Measurements from ENCODE around the gene SSR2.

Gene SSR2

GRCh38 chr1:156020293-156021092 is at the start of gene SSR2:
SSR2 (minus strand) TSS chr1:156020951; CDS start chr1:156020167, 784 bp downstream.
- DNase-seq = peak; percentile 86

DNA sequence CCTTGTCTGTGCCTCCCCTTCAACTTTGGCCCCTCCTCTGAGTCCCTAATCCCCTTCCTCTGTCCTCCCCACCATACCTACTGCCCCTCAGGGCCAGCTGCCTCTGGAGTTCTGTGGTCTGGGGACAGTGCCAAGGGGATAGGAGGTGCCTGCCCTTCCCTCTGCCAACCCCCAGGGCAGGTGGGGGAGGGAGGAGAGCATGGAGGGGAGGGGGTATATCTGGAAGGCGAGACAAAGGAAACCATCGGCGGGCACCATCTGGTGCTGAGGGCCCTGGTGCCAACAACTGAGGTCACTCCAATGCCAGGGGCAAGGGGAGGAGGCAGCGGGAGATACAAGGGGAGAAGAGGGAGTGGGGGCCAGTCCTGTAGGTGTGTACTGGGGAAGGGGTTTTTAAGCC is 49.8 kb upstream of the SSR2 start:
- no peak for DNase-seq

GRCh38 chr1:156069490-156070455 is 49.0 kb upstream of the SSR2 start:
- no peak for DNase-seq

- DNase-seq = no peak
These were observed 46.5 kb upstream of the SSR2 start for GRCh38 chr1:156067262-156067661.

GRCh38 chr1:156065871-156066270 is 45.1 kb upstream of the SSR2 start:
- DNase-seq = no peak

- no peak for DNase-seq
These were observed 44.5 kb upstream of the SSR2 start for GRCh38 chr1:156065212-156065611.

DNA sequence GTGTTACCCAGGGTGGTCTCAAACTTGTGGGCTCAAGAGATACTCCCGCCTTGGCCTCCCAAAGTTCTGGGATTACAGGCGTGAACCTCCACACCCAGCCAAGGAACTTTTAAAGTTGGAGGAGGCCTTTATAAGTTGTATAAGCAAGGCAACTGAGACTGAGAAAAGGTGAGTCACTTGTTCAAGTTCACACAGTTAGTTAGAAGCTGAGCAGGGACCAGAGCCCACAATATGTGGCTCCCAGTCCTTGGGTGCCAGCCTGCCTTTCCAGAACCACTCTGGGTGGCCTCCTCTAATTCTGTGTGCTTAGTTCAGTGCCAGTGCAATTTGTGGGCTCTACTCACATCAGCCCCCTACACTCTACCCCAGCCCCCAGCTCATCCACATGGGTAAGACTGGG is 43.9 kb upstream of the SSR2 start:
- DNase-seq = no peak

GRCh38 chr1:156063997-156064285 is 43.2 kb upstream of the SSR2 start:
- DNase-seq = no peak

DNA sequence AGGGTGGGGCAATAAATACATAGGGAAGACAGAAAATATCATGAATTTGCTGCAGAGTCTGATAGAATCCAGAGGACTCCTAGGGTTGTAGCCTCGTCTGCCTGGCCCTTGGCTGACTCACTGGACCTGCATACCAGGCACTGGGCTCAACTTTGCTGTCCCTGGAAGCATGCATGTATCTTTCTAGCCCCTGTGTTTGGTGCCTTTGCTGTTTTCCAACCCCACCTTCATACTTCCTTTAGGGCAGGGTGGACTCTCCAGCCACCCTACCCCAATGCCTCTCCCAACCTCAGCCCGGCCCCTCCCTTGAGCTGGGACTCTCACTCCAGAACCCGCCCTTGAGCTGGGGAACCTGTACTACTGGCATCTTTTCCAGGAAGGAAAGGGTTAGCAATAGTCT is 41.4 kb upstream of the SSR2 start:
- no peak for DNase-seq

DNA sequence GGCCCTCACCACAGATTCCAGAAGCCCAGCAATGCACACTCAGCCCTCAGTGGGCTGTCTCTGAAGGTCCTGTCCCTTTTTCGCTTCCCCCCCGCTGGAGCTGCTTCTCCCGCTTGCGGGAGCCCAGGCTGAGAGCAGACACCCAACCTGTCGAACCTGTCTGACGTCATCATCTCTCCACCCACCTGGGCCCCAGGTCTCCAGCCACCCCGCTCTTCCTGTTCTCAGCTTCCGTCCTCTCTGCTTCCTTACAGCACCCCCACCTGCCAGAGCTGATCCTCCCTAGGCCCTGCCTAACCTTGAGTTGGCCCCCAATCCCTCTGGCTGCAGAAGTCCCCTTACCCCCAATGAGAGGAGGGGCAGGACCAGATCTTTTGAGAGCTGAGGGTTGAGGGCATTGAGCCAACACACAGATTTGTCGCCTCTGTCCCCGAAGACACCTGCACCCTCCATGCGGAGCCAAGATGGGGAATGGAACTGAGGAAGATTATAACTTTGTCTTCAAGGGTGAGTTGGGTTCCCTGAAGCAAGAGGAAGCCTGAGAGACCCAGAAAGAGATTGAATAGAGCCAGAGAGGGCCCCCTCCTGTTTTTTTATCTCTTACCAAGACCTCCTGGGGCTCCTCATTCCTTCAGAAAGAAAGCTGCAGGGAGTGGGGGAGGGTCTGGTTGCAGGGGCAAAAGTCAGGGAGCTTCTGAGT is 40.3 kb upstream of the SSR2 start, which contains the start of gene RAB25:
Gene RAB25, plus strand, starts transcription at position 224 of the 700 bp plus-strand sequence. Its CDS starts 241 bp downstream, at position 465.
- no peak for DNase-seq

DNA sequence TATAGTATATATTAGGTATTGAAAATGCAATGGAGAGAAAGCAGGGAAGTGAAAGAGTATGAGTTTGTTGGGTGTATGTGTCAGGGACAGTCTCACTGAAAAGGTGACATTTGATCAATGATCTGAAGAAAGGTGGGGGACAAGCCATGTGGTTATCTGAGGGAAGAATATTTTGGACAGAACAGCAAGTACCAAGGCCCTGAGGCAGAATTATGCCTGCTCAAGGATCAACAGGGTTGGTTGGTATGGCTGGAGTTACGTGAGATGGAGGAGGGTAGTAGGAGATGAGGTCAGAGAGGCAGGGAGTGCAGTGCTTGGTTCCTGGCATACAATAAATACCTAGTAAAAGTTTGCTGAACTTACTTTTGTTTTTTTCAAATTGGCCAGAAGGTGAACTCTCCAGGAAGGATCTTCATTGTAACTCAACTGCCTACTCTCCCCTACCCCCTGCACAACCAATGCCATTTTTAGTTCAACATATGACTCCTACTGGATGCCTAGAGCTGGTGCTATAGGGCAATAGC is 35.6 kb upstream of the SSR2 start:
- DNase-seq = no peak

DNA sequence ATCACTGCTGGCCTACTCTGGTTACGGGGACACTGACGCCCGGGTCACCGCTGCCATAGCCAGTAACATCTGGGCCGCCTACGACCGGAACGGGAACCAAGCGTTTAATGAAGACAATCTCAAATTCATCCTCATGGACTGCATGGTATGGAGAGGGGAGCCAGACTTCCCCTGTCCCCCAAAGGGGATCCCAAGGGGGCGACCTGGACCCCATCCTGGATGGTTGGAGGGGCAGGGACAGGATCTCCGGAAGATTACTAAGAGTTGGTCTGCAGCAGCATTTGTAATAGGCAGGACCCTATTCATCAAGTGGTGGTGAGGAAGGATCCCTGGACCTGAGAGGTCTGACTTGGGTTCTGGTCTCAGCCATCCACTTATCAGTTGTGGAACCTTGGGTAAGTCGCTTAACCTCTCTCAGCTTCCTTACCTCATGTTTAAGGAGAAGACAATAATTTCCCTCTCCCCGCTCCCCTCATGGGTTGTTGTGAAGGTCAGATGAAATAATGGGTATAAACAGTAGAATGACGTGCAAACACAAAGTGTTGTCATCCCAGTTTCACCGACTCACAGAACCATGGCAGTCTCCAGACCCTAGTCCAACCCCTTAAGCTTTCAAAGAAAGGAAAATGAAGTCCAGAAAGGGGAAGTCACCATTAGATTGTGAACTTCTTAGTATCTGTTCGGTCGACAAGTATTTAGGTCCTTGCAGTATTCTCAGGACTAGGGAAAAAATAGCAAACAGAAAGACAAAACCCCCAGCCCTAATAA is 34.7 kb upstream of the SSR2 start:
- no peak for DNase-seq

GRCh38 chr1:156054500-156055280 is 33.9 kb upstream of the SSR2 start, which contains the start of gene LAMTOR2:
LAMTOR2 (plus strand) TSS chr1:156054782; CDS start chr1:156054890, 108 bp downstream.
- DNase-seq = peak; percentile 97

DNA sequence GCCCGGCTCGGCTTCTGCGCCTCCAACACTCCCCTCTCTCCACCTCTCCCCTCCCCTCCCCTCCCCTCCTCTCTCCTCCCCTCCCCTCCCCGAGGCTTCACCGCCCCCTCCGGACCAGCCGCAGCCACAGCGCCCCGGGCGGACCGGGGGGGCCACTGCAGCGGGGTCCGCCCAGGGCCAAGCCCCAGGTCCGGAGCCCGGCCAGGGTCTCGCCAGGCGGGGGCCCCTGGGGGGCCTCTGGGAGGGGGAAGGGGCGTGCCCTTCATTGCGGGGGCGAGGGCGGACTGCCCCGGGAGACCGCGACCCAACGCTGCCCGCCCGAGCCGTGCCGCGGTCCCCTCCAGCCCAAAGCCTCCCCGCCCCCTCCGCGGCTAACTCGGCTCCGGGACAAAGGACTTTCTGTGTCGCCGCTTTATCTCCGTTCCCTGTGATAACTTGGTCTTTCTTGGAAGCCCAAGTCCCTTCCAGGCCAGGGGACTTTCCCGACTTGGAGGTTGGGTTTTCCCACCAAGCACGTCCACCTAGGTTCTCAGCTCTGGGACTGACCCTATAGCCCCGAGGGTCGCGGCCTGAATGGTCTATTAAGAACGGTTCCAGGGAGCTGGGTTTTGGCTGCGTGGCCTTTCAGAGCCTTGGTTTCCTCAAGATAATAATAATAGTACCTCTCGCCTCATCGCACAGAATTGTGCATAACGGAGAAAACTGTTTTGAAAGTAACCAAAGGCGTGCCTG is 33.2 kb upstream of the SSR2 start, which contains the start of gene UBQLN4:
Gene UBQLN4, minus strand, starts transcription at position 31 of the 732 bp plus-strand sequence. CDS start 97 bp downstream, outside the sequence.
- DNase-seq = peak; percentile 85

DNA sequence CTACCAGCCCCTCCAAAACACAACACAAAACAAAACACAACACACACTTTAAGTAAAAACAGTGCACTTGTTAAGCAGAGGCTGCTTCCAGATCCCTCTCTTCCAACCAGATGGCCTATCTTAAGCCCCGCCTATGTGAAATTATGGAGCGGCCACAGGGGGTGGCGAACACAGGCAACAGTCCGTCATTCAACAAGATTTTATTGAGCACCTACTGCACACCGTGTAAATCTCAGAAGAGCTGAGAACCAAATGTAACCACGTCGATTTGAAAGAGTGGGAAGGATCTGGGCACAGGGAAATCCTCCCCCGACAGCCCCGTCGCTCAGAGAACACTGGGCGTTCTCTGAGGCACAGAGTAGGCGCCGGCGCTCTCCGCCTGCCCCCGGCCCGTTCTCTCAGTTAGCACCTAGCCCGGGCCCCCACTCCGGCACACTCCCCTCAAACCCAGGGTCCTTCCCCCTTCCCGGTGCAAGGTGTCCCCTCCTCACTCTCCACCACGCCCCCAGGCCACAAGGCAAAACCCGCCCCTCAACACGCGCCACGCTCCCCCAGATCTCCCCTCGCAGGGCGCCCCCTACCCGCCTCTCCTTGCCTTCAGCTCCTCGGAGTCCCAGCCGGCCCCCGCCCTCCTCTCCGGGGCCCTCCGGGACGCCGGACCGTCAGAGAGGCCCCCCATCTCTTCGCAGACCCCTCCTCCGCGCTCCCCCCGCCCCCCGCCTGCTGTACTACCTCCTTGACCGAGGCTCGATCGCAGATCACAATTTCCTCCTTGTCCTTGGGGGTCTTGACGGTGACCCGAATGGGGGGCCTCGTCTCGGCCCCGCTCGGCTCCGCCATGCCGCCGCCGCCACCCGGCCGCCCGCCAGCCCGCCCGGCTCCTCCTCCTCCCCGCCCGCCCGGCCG is 32.4 kb upstream of the SSR2 start:
- DNase-seq = peak; percentile 73

- no peak for DNase-seq
These were observed 30.4 kb upstream of the SSR2 start for GRCh38 chr1:156051011-156051725.

DNA sequence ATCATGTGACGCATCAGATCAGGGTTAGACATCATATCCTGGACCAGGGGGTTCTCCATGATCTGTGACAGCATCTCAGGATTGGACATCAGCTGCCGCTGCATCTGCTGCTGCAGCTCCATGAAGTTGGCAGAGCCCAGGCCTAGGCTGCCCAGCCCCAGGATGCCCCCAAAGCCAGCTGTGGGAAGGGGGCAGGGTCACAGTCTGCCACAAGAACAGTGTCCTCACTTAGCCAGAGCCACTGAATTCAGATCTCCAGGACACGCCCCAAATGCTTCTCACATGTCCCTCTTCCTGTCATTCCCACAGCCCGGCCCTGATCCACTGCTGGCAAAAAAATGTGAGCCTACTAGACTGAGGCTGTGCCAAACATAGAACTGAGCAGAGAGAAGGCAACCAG is 29.6 kb upstream of the SSR2 start:
- no peak for DNase-seq

- no peak for DNase-seq
These were observed 28.0 kb upstream of the SSR2 start for GRCh38 chr1:156048663-156049258.

Data from activated naive CD4-positive, alpha-beta T cell treated with Interleukin-2 at 50 U/mL for 16 hours (primary cell).